ENCODE data around the gene SBSN. TPM values are rescaled to one million over a fixed set of nuclear protein-coding genes. Genes with fewer than 3 reads are reported as not detected.

The SBSN gene
- total and polyA plus RNA-seq, 4 donors, result not detected

DNA sequence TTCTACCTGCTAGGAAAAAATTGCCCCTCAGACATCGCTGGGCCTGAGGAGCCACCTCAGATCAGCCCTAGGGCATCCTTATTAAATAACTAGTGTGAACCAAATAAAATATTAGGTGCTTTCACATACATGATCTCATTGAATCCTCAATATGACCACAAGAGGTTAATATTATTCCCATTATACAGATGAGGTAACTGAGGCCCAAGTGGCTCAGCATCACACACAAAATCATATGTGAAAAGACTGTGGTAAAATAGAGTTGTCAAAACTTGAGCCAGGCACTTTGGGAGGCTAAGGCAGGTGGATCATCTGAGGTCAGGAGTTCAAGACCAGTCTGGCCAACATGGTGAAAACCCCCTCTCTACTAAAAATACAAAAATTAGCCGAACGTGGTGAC is 11.8 kb downstream of the SBSN start:
- Histone ChIP-seq H3K4me1 (ENCODE audit: control insufficient read depth in 4 of 4, insufficient read depth in 4 of 4, low read length in 3 of 4) (no peaks in the 10 kb centered on the region), H3K27ac (ENCODE audit: low read depth in 1 of 2, low read length in 2 of 2) (no peak overlapping the region), H3K9me3 (ENCODE audit: control insufficient read depth in 4 of 4, low read length in 3 of 4) (no peaks in the 10 kb centered on the region), H3K36me3 (ENCODE audit: control insufficient read depth in 4 of 4, insufficient read depth in 3 of 4, low read depth in 1 of 4, low read length in 3 of 4) (no peaks in the 10 kb centered on the region), H3K27me3 (ENCODE audit: control insufficient read depth in 4 of 4, insufficient read depth in 4 of 4, low read length in 3 of 4) (no peaks in the 10 kb centered on the region), H3K9ac (ENCODE audit: low read depth in 1 of 2, low read length in 2 of 2) (no peak overlapping the region), H3K4me3 (ENCODE audit: low read depth in 1 of 3, low read length in 3 of 3) (no peak overlapping the region)
- DNase-seq (ENCODE audit: low spot score), result no peak
- 91% methylated on average over 3 of the region's 3 CpGs for WGBS
- no peak for TF ChIP-seq RAD21 (IDR thresholded peaks at IDR 0.05)
- no peak for TF ChIP-seq NR2F2 (IDR thresholded peaks at IDR 0.05)
- TF ChIP-seq, protein P1, sequence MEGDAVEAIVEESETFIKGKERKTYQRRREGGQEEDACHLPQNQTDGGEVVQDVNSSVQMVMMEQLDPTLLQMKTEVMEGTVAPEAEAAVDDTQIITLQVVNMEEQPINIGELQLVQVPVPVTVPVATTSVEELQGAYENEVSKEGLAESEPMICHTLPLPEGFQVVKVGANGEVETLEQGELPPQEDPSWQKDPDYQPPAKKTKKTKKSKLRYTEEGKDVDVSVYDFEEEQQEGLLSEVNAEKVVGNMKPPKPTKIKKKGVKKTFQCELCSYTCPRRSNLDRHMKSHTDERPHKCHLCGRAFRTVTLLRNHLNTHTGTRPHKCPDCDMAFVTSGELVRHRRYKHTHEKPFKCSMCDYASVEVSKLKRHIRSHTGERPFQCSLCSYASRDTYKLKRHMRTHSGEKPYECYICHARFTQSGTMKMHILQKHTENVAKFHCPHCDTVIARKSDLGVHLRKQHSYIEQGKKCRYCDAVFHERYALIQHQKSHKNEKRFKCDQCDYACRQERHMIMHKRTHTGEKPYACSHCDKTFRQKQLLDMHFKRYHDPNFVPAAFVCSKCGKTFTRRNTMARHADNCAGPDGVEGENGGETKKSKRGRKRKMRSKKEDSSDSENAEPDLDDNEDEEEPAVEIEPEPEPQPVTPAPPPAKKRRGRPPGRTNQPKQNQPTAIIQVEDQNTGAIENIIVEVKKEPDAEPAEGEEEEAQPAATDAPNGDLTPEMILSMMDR (IDR thresholded peaks at IDR 0.05; ENCODE audit: low read depth, low read length, missing input control), result no peak
- no peak for TF ChIP-seq FOXA2 (IDR thresholded peaks at IDR 0.05)
- TF ChIP-seq HNF4G (IDR thresholded peaks at IDR 0.05), result no peak
- TF ChIP-seq, protein P2, sequence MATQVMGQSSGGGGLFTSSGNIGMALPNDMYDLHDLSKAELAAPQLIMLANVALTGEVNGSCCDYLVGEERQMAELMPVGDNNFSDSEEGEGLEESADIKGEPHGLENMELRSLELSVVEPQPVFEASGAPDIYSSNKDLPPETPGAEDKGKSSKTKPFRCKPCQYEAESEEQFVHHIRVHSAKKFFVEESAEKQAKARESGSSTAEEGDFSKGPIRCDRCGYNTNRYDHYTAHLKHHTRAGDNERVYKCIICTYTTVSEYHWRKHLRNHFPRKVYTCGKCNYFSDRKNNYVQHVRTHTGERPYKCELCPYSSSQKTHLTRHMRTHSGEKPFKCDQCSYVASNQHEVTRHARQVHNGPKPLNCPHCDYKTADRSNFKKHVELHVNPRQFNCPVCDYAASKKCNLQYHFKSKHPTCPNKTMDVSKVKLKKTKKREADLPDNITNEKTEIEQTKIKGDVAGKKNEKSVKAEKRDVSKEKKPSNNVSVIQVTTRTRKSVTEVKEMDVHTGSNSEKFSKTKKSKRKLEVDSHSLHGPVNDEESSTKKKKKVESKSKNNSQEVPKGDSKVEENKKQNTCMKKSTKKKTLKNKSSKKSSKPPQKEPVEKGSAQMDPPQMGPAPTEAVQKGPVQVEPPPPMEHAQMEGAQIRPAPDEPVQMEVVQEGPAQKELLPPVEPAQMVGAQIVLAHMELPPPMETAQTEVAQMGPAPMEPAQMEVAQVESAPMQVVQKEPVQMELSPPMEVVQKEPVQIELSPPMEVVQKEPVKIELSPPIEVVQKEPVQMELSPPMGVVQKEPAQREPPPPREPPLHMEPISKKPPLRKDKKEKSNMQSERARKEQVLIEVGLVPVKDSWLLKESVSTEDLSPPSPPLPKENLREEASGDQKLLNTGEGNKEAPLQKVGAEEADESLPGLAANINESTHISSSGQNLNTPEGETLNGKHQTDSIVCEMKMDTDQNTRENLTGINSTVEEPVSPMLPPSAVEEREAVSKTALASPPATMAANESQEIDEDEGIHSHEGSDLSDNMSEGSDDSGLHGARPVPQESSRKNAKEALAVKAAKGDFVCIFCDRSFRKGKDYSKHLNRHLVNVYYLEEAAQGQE (IDR thresholded peaks at IDR 0.05), result no peak
- TF ChIP-seq, protein P3, sequence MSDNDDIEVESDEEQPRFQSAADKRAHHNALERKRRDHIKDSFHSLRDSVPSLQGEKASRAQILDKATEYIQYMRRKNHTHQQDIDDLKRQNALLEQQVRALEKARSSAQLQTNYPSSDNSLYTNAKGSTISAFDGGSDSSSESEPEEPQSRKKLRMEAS (IDR thresholded peaks at IDR 0.05), result no peak
- no peak for TF ChIP-seq EGR1 (IDR thresholded peaks at IDR 0.05; ENCODE audit: low read depth in 2 of 2)
- no peak for TF ChIP-seq FOXA1 (IDR thresholded peaks at IDR 0.05)
- TF ChIP-seq RXRA (IDR thresholded peaks at IDR 0.05), result no peak
- TF ChIP-seq GABPA (IDR thresholded peaks at IDR 0.05 in 1 of 2, conservative IDR thresholded peaks at IDR 0.05 in 1 of 2), result no peak
- TF ChIP-seq, protein P4, sequence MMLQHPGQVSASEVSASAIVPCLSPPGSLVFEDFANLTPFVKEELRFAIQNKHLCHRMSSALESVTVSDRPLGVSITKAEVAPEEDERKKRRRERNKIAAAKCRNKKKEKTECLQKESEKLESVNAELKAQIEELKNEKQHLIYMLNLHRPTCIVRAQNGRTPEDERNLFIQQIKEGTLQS (IDR thresholded peaks at IDR 0.05), result no peak
- no peak for TF ChIP-seq TAF1 (conservative IDR thresholded peaks at IDR 0.05)
- no peak for TF ChIP-seq SP1 (IDR thresholded peaks at IDR 0.05)
- no peak for TF ChIP-seq JUND (IDR thresholded peaks at IDR 0.05)

DNA sequence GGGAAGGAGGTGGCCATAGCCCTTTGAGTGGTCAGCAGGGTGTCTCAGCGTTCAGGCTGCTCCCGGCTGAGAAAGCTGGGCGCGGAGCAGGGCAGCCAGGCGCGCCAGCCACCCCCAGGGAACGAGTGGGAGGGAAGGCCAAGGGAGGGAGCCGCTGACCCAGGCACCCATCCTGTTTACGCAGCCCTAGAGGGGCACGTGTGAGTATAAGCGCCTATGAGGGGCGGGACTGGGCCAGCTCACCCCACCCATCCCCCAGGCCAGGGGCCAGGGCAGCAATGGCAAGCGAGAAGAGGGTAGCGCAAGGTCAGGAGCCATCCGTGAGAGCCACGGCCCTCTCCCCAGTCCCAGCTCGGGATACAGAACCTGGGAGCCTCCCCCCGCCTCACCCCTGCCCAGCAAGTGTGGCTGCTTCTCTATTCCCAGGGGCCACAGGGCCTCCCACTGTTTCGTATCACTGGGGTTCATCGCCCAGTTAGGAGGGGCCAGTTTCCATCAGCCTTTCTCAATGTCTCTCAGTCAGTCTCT is 13.8 kb downstream of the SBSN start:
- WGBS, result 27% methylated on average over 20 of the region's 20 CpGs
- H3K4me3 ChIP-seq (ENCODE audit: low read depth in 1 of 3, low read length in 3 of 3), result no peak overlapping the region
- H3K9me3 ChIP-seq (ENCODE audit: control insufficient read depth in 4 of 4, low read length in 3 of 4), result no peaks in the 10 kb centered on the region
- DNase-seq (ENCODE audit: low spot score), result no peak
- H3K27ac ChIP-seq (ENCODE audit: low read depth in 1 of 2, low read length in 2 of 2), result no peak overlapping the region
- no peaks in the 10 kb centered on the region for H3K27me3 ChIP-seq (ENCODE audit: control insufficient read depth in 4 of 4, insufficient read depth in 4 of 4, low read length in 3 of 4)
- no peak overlapping the region for H3K9ac ChIP-seq (ENCODE audit: low read depth in 1 of 2, low read length in 2 of 2)
- H3K4me1 ChIP-seq (ENCODE audit: control insufficient read depth in 4 of 4, insufficient read depth in 4 of 4, low read length in 3 of 4), result peaks cover 0 to 14% (median 7%) of the 10 kb centered on the region in 4 donors
- peaks cover 0 to 1% (median 0%) of the 10 kb centered on the region in 4 donors for H3K36me3 ChIP-seq (ENCODE audit: control insufficient read depth in 4 of 4, insufficient read depth in 3 of 4, low read depth in 1 of 4, low read length in 3 of 4)
- TF ChIP-seq RXRA (IDR thresholded peaks at IDR 0.05) (no peak), TAF1 (conservative IDR thresholded peaks at IDR 0.05) (no peak), SP1 (IDR thresholded peaks at IDR 0.05) (no peak), NR2F2 (IDR thresholded peaks at IDR 0.05) (no peak), YY1 (IDR thresholded peaks at IDR 0.05) (no peak), FOXA1 (IDR thresholded peaks at IDR 0.05) (no peak), EGR1 (IDR thresholded peaks at IDR 0.05; ENCODE audit: low read depth in 2 of 2) (no peak), GABPA (IDR thresholded peaks at IDR 0.05 in 1 of 2, conservative IDR thresholded peaks at IDR 0.05 in 1 of 2) (no peak), HNF4G (IDR thresholded peaks at IDR 0.05) (no peak), FOXA2 (IDR thresholded peaks at IDR 0.05) (no peak), HNF4A (conservative IDR thresholded peaks at IDR 0.05) (no peak), RAD21 (IDR thresholded peaks at IDR 0.05) (no peak)
- TF ChIP-seq, protein P3 (IDR thresholded peaks at IDR 0.05), result no peak
- TF ChIP-seq, protein P1 (IDR thresholded peaks at IDR 0.05; ENCODE audit: low read depth, low read length, missing input control), result no peak
- TF ChIP-seq, protein P5, sequence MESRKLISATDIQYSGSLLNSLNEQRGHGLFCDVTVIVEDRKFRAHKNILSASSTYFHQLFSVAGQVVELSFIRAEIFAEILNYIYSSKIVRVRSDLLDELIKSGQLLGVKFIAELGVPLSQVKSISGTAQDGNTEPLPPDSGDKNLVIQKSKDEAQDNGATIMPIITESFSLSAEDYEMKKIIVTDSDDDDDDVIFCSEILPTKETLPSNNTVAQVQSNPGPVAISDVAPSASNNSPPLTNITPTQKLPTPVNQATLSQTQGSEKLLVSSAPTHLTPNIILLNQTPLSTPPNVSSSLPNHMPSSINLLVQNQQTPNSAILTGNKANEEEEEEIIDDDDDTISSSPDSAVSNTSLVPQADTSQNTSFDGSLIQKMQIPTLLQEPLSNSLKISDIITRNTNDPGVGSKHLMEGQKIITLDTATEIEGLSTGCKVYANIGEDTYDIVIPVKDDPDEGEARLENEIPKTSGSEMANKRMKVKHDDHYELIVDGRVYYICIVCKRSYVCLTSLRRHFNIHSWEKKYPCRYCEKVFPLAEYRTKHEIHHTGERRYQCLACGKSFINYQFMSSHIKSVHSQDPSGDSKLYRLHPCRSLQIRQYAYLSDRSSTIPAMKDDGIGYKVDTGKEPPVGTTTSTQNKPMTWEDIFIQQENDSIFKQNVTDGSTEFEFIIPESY (IDR thresholded peaks at IDR 0.05), result no peak
